GM10266 (cell line): ENCODE measurements around the gene PTGES3L.
"Not testable (repeated sequence)": the region's sequence is repeated elsewhere in the genome, so short reads cannot be mapped to it uniquely, and the experiment has no call there.

Experiments used
- DNase-seq: peaks from one replicate; pipeline ENCODE4 v3.0.0; 2012; ENCODE audit errors: extremely low spot score
- CTCF ChIP-seq: IDR thresholded peaks from 2 replicates; pipeline ENCODE4 v1.5.1; 2012; ENCODE audit warnings: mild to moderate bottlenecking, low read depth; ENCODE audit not compliant: control insufficient read depth, insufficient read depth; ENCODE audit errors: missing control alignments

The PTGES3L gene

GRCh38 chr17:42985225-42985624, 5.3 kb upstream of the PTGES3L start:
- TF ChIP-seq CTCF: no peak
- peak; percentile 67 for DNase-seq

DNA sequence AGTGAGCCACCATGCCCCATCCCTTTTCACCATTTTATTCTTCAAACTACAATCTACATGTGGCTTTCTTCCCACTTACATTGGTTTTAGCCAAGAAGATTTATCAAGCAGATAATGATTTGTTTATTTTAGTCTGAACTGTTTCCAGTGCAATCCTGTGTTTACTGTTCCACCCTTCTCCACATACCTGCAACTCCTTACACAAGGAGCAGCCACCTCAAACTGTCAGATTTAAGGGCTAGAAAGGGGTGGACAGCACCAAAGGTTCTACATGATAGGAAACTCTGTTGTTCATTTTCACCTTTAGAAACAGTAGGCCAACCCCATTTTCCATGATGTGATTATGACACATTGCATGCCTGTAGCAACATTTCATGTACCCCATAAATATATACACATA, 2.4 kb upstream of the PTGES3L start:
- no peak for TF ChIP-seq CTCF
- no peak for DNase-seq

- peak; percentile 46 for TF ChIP-seq CTCF
- DNase-seq: peak; percentile 84
Observed at GRCh38 chr17:42980766-42981397, 1.0 kb upstream of the PTGES3L start.

DNA sequence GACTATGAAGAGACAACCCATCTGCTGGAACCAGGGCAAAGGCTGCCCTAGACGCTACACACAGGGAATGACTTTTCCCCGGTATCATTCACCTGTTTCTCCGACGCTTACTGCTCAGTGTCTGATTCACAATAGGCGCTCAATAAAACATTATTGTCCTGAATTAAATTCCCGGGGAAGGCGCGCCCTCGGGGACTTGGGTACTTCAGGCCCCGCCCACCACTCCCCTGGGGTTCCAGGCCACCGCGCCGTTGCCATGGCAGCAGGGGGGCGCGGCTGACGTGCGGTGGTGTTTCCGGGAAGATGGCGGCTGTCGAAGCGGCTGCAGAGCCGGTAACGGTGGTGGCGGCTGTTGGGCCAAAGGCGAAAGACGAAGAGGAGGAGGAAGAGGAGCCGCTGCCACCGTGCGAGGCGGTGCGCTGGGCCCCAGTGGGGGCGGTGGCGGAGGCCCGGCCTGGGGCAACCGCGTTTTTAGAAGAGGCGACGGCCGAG, 440 bp upstream of the PTGES3L start, which contains the start of gene RUNDC1:
RUNDC1 (plus strand) TSS at position 292 of the 492 bp plus-strand sequence; CDS start at position 304, 12 bp downstream.
- no peak for TF ChIP-seq CTCF
- DNase-seq: peak; percentile 97

DNA sequence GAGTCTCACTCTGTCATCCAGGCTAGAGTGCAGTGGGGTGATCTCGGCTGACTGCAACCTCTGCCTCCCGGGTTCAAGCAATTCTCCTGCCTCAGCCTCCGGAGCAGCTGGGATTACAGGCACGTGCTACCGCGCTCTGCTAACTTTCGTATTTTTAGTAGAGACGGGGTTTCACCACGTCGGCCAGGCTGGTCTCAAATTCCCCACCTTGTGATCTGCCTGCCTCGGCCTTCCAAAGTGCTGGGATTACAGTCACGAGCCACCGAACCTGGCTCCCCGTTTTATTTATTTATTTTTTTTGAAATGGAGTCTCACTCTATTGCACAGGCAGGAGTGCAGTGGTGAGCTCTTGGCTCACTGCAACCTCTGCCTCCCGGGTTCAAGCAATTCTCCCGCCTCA, 4.2 kb downstream of the PTGES3L start:
- not testable (repeated sequence) for DNase-seq

DNA sequence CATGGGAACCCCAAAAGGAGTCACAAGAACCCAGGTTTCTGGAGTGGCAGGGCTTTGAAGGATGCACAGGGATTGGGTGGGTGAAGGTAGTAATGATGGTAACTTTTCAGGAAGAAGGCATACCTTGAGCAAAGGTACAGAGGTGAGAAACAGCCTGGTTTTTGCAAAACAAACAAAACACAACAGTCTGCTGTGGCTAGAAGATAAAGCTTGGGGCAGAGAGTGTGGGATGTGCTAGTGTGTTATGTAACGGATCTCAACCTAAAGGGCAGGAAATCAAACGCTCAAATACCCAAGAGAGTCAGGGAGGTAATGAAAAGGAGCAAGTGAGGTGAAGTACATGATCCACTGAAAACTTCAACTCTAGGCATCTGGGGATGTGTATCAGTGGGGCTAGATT, 4.6 kb downstream of the PTGES3L start:
- TF ChIP-seq CTCF: no peak
- DNase-seq: peak; percentile 21

DNA sequence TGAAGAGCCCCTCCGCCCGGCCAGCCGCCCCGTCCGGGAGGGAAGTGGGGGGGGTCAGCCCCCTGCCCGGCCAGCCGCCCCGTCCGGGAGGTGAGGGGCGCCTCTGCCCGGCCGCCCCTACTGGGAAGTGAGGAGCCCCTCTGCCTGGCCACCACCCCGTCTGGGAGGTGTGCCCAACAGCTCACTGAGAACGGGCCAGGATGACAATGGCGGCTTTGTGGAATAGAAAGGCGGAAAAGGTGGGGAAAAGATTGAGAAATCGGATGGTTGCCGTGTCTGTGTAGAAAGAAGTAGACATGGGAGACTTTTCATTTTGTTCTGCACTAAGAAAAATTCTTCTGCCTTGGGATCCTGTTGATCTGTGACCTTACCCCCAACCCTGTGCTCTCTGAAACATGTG, 6.6 kb downstream of the PTGES3L start:
- DNase-seq: not testable (repeated sequence)

DNA sequence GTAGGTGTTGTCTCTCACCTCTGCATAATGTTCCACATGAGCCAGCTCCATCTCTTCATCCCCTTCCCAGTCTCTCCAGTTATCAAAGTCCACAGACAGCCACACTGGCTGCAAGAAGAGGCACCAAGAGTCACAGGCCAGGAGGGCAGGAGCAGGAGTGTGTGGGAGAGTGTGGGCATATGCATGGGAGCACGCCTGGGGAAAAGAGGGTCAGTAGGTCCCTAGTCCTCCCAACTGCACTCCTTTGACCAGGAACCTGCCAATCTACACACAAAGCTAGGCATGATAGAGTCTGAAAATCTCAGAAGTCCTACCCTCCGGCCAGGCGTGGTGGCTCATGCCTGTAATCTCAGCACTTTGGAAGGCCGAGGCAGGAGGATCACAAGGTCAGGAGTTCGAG, 8.3 kb downstream of the PTGES3L start:
- TF ChIP-seq CTCF: no peak
- no peak for DNase-seq
